ENCODE results near the gene PLCG1. TPM values are rescaled to one million over a fixed set of nuclear protein-coding genes. Genes with fewer than 3 reads are reported as not detected.

Gene PLCG1
- polyA plus RNA-seq, 2 of the 4 experiments (the other 2 are of a cell fraction) = 22.0 to 65.0 TPM

- Histone ChIP-seq H3K9me3 (no peaks in the 10 kb centered on the region), H3K4me2 (peak overlapping the region; percentile 98), H3K4me3 (peak overlapping the region; percentile 89), H3K27ac (peak overlapping the region; percentile 86 to 91), H3K4me1 (peaks cover 7% of the 10 kb centered on the region)
- ChIA-PET POLR2A (interaction anchor here (0.6 to 1.1 kb wide), 2 partner anchors 40 to 224 kb away, joined by 3 read pairs; no protein-coding TSS in a partner anchor), CTCF (interaction anchor here (0.6 to 7.9 kb wide), 6 partner anchors 14 to 201 kb away, joined by 3 to 103 read pairs (median 6); partner anchors contain the start of gene LPIN3)
- FAIRE-seq (no peak), ATAC-seq (peak; percentile 6 to 12; a peak in 5 of 6 replicates), DNase-seq (ENCODE audit: low read depth in 1 of 2, low spot score in 1 of 2) (peak; percentile 25 to 47)
- WGBS (ENCODE audit: missing lambda C conversion rate) = 2% methylated on average over 25 of the region's 66 CpGs
- TF ChIP-seq MAZ (IDR thresholded peaks at IDR 0.05; ENCODE audit: borderline replicate concordance, low read depth, low read length) = no peak
- peak; percentile 40; the same call in 1 of the 2 replicates for TF ChIP-seq MAX (IDR thresholded peaks at IDR 0.05)
- TF ChIP-seq PHF8 (IDR thresholded peaks at IDR 0.05; ENCODE audit: borderline replicate concordance, low read depth) = no peak; the same call in 1 of the 2 replicates
- no peak for TF ChIP-seq RFX5 (IDR thresholded peaks at IDR 0.05)
- TF ChIP-seq JUN (IDR thresholded peaks at IDR 0.05) = 0 out of 5 replicates have a peak, but pooled peaks of 1 of the 2 experiments have one; percentile 8
- TF ChIP-seq E2F6 (IDR thresholded peaks at IDR 0.05; ENCODE audit: borderline replicate concordance, low read depth) = no peak
- TF ChIP-seq POLR2A (IDR thresholded peaks at IDR 0.05; ENCODE audit: low read length) = 0 out of 2 replicates have a peak, but pooled peaks have one; percentile 24
- TF ChIP-seq ZFP36 (IDR thresholded peaks at IDR 0.05; ENCODE audit: borderline replicate concordance, partially characterized antibody) = no peak
- no peak for TF ChIP-seq EP300 (IDR thresholded peaks at IDR 0.05)
- no peak for TF ChIP-seq HOXB5 (CRISPR knock-in tag; IDR thresholded peaks at IDR 0.05)
- TF ChIP-seq NPAS2 (CRISPR knock-in tag; IDR thresholded peaks at IDR 0.05; ENCODE audit: borderline replicate concordance) = no peak
- TF ChIP-seq EHF (CRISPR knock-in tag; IDR thresholded peaks at IDR 0.05) = no peak
- TF ChIP-seq TFCP2L1 (CRISPR knock-in tag; IDR thresholded peaks at IDR 0.05) = no peak
- TF ChIP-seq JUNB (IDR thresholded peaks at IDR 0.05) = no peak
- TF ChIP-seq RCOR1 (IDR thresholded peaks at IDR 0.05; ENCODE audit: low read depth, low read length) = no peak
- no peak for TF ChIP-seq TP53 (CRISPR knock-in tag; IDR thresholded peaks at IDR 0.05)
- TF ChIP-seq ATOH8 (CRISPR knock-in tag; IDR thresholded peaks at IDR 0.05; ENCODE audit: low read depth) = no peak
- peak; percentile 71 for TF ChIP-seq USF2 (IDR thresholded peaks at IDR 0.05)
- no peak for TF ChIP-seq RNF2 (IDR thresholded peaks at IDR 0.05; ENCODE audit: borderline replicate concordance, low read depth)
- no peak for TF ChIP-seq SREBF2 (IDR thresholded peaks at IDR 0.05)
- no peak for TF ChIP-seq NFE2L2 (conservative IDR thresholded peaks at IDR 0.05; ENCODE audit: low read length)
- TF ChIP-seq GATA3 (IDR thresholded peaks at IDR 0.05; ENCODE audit: borderline replicate concordance) = no peak
- TF ChIP-seq BCL3 (IDR thresholded peaks at IDR 0.05) = no peak
- TF ChIP-seq HDAC2 (IDR thresholded peaks at IDR 0.05) = no peak
- no peak for TF ChIP-seq NR3C1 (IDR thresholded peaks at IDR 0.05)
- TF ChIP-seq CEBPB (IDR thresholded peaks at IDR 0.05) = no peak
- no peak for TF ChIP-seq EHMT2 (IDR thresholded peaks at IDR 0.05; ENCODE audit: low read depth)
- TF ChIP-seq HOXA7 (CRISPR knock-in tag; IDR thresholded peaks at IDR 0.05) = no peak
- TF ChIP-seq, protein P1, sequence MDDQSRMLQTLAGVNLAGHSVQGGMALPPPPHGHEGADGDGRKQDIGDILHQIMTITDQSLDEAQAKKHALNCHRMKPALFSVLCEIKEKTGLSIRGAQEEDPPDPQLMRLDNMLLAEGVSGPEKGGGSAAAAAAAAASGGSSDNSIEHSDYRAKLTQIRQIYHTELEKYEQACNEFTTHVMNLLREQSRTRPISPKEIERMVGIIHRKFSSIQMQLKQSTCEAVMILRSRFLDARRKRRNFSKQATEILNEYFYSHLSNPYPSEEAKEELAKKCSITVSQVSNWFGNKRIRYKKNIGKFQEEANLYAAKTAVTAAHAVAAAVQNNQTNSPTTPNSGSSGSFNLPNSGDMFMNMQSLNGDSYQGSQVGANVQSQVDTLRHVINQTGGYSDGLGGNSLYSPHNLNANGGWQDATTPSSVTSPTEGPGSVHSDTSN (IDR thresholded peaks at IDR 0.05) = no peak
- TF ChIP-seq CHD4 (IDR thresholded peaks at IDR 0.05; ENCODE audit: borderline replicate concordance) = no peak
- TF ChIP-seq KDM1A (IDR thresholded peaks at IDR 0.05; ENCODE audit: low read depth) = no peak
Measured at GRCh38 chr20:41137614-41138474, 501 bp downstream of the PLCG1 start.
